ENCODE results near the gene CTTN. TPM values are rescaled to one million over a fixed set of nuclear protein-coding genes. Genes with fewer than 3 reads are reported as not detected.

The CTTN gene
- total and polyA plus RNA-seq, 8 donors: 68.7 to 130 (median 87.6) TPM

DNA sequence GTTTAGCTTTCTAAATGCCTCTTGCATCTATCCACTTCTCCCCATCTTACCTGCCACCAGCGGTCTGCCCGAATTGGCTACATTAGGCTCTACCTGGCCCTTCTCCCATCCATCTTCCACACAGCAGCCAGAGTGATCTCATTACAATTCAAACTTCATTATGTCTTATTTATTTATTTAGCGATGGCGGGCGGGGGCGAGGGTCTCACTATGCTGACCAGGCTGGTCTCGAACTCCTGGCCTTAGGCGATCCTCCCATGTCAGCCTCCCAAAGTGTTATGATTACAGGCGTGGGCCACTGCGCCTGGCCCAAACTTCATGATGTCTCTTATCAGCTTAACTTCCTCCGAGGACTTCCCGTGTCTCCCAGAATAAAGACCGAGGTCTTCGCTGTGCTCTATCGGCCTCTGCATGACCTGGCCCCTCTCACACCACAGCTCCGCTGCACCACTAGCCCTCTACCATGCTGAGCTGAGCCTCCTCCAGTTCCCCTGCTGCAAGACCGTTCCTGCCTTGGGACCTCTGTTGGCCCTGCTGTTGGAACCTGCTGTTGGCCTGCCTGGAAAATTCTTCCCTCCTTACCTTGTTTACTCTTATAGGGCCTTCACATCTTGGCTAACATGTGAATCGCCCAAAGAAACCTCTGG lies 870 bp upstream of the CTTN start:
- H3K4me3 ChIP-seq: peak overlapping the region; percentile 59 to 95 (median 85)
- 37 to 43% methylated on average over 18 of the region's 18 CpGs for WGBS, 2 donors
- intact Hi-C loops (cut with DNase I): no loop called here
- H3K36me3 ChIP-seq: no peaks in the 10 kb centered on the region
- FAIRE-seq (no peak), DNase-seq (peak in 3 of 6 donors; percentile 9 to 37 (median 29)), ATAC-seq (peak; percentile 15 to 40 (median 26))
- H3K27ac ChIP-seq: peak overlapping the region; percentile 44 to 87 (median 70)
- TF ChIP-seq, protein P1, sequence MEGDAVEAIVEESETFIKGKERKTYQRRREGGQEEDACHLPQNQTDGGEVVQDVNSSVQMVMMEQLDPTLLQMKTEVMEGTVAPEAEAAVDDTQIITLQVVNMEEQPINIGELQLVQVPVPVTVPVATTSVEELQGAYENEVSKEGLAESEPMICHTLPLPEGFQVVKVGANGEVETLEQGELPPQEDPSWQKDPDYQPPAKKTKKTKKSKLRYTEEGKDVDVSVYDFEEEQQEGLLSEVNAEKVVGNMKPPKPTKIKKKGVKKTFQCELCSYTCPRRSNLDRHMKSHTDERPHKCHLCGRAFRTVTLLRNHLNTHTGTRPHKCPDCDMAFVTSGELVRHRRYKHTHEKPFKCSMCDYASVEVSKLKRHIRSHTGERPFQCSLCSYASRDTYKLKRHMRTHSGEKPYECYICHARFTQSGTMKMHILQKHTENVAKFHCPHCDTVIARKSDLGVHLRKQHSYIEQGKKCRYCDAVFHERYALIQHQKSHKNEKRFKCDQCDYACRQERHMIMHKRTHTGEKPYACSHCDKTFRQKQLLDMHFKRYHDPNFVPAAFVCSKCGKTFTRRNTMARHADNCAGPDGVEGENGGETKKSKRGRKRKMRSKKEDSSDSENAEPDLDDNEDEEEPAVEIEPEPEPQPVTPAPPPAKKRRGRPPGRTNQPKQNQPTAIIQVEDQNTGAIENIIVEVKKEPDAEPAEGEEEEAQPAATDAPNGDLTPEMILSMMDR (IDR thresholded peaks at IDR 0.05): no peak
- no peaks in the 10 kb centered on the region for H3K27me3 ChIP-seq
- H3K4me1 ChIP-seq: peaks cover 0 to 15% (median 9%) of the 10 kb centered on the region in 3 donors
- no peaks in the 10 kb centered on the region for H3K9me3 ChIP-seq

DNA sequence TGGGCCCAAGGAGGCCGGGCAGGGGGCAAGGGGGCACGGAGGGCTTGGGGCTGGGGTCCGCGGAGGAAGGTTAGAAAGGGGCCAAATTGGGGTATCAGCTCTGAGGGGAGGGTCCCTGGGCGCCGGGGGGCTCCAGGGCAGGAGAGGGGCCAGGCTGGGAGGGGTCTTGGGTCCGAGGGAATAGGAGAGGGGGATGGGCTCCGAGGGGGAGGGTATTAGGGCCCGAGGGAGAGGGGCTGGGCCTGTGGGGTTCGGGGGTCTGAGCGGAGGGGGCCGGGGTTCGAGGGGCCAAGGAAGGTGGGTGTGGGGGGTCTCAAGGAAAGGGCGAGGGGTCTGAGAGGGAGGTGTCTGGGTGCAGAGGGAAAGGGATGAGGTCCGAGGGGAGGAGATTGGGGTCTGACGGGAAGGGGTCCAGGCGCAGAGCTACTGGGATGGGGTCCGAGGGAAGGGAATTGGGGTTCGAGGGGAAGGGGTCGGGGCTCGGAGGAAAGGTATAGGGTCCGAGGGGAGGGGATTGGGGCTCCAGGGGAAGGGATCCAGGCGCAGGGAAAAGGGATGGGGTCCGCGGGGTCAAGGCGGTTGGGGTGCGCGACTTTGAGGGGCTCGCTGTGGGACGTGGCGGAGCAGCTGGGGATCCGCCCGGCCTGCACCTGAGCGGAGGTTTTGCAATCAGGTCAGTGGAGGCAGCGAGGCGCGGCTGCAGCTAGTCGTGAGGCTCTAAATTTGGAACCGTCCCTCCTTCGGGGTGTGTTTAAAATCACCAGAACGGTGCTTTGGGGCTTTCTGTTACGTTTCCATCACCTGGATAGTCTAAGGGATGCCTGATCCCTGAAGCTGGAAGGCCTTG lies 728 bp downstream of the CTTN start:
- Histone ChIP-seq H3K4me3 (peak overlapping the region; percentile 59 to 95 (median 85)), H3K27ac (peak overlapping the region; percentile 44 to 87 (median 70)), H3K27me3 (no peaks in the 10 kb centered on the region), H3K4me1 (peaks cover 0 to 15% (median 9%) of the 10 kb centered on the region in 3 donors), H3K36me3 (no peaks in the 10 kb centered on the region), H3K9me3 (no peaks in the 10 kb centered on the region)
- ATAC-seq: peak in 3 of 4 donors; percentile 9 to 25 (median 16)
- TF ChIP-seq, protein P1 (IDR thresholded peaks at IDR 0.05): no peak
- no peak for FAIRE-seq
- peak in 5 of 6 donors; percentile 16 to 72 (median 36) for DNase-seq
- intact Hi-C loops (cut with DNase I): no loop called here
- 1 to 2% methylated on average over 40 to 42 of the region's 42 CpGs for whole genome bisulfite sequencing, 2 donors

DNA sequence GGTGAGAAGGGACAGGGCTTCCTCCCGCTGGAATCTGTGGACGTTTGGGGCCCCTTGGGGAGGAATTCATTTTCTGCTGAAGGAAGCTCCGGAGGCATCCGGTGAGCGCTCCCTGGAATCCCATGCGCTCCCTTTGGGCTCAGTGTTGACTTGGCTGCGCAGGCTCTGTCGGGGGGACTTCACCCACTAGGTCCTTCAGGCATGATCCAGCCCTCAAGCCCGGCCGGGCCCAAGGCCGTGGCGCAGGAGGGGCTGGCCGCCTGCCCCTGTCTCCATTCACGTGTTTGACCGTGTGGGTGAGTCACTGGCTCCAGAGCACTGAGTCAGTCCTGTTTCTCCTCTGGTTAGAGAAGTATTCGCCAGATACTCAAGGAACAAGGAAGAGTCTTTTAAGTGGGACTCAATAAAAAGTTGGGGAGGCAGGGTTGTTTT lies 1.4 kb downstream of the CTTN start:
- Histone ChIP-seq H3K27ac (peak overlapping the region; percentile 18 to 87 (median 70)), H3K4me1 (peaks cover 0 to 15% (median 9%) of the 10 kb centered on the region in 3 donors), H3K4me3 (peak overlapping the region; percentile 2 to 86 (median 72)), H3K36me3 (no peaks in the 10 kb centered on the region), H3K27me3 (no peaks in the 10 kb centered on the region), H3K9me3 (no peaks in the 10 kb centered on the region)
- FAIRE-seq (no peak), ATAC-seq (peak; percentile 71 to 89 (median 78)), DNase-seq (peak; percentile 83 to 90 (median 88))
- TF ChIP-seq, protein P1 (IDR thresholded peaks at IDR 0.05): no peak
- intact Hi-C loops (cut with DNase I): no loop called here
- WGBS, 2 donors: 4 to 13% methylated on average over 16 of the region's 16 CpGs

DNA sequence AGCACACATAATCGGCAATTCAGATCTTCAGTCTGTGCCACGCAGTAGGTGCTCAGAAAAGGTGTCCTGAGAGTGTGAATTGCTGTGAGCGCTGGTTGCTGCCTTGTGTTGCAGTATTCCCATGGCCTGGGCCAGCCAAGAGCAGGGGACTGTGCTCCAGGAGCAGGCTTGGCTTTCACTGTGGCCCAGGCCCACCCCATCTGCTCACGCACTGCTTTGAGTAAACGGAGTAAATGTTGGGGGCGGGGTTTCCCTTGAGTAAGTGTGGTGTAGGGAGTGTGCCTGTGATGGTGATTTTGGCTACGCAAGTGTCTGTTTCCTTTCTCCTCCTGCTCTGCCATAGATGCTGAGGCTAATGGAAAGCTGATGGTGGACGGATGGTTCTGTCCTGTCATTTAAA lies 2.3 kb downstream of the CTTN start:
- peak overlapping the region in 2 of 4 donors; percentile 78 to 87 for H3K27ac ChIP-seq
- ATAC-seq (no peak), FAIRE-seq (no peak), DNase-seq (peak in 1 of 6 donors; percentile 21)
- H3K9me3 ChIP-seq: no peaks in the 10 kb centered on the region
- H3K27me3 ChIP-seq: no peaks in the 10 kb centered on the region
- peaks cover 0 to 15% (median 9%) of the 10 kb centered on the region in 3 donors for H3K4me1 ChIP-seq
- H3K36me3 ChIP-seq: no peaks in the 10 kb centered on the region
- intact Hi-C loops (cut with DNase I): no loop called here
- WGBS, 2 donors: 90% methylated on average over 8 of the region's 8 CpGs
- H3K4me3 ChIP-seq: no peak overlapping the region
- TF ChIP-seq, protein P1 (IDR thresholded peaks at IDR 0.05): no peak
